DMS 273 (cell line): ENCODE measurements around the gene CPNE1.
"Not testable (repeated sequence)": the region's sequence is repeated elsewhere in the genome, so short reads cannot be mapped to it uniquely, and the experiment has no call there.

Experiments
- DNase-seq: peaks from one replicate; lab custom pipeline; 2025; ENCODE audit not compliant: unreplicated experiment; lab: John Stamatoyannopoulos, UW

The CPNE1 gene

DNA sequence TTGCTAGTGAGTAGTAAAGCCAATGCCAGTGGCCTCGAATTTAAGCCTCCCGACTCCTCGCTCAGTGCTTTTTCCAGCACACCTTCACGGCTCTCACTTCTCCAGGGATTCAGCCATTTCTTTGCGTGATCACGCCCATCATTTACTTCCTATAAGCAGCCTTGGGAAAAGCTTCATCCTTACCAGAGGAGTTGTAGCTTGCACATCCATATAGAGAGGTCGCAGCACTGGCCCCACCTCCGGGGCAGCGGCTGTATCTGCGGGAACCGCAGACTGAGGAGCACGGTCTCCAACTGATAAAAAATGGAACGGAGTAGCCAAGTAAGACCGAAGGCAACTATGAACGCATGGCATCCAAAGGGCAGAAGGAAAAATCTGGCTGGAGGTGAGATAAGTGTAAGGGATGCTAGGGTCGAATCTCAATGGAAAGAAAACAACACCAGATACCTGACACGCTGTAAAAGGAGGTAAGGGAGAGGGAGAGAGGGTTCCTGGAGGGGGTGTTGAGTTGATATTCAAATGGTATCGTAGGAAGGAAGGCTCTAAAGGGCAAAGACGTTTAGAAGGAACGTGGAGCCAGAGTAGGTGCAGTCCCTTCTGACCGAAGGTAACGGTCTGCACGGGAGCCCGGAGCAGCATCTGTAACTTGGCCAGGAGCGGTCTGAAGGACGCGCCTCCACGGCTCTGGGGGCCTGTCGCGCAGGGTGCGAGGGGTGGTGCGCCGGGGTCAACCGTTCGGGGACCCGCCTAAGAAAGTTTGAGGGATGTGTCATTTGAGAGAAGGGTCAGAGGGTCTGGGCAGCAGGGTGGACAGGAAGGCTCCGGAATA lies 33.8 kb upstream of the CPNE1 start:
- peak; percentile 69 for DNase-seq

DNA sequence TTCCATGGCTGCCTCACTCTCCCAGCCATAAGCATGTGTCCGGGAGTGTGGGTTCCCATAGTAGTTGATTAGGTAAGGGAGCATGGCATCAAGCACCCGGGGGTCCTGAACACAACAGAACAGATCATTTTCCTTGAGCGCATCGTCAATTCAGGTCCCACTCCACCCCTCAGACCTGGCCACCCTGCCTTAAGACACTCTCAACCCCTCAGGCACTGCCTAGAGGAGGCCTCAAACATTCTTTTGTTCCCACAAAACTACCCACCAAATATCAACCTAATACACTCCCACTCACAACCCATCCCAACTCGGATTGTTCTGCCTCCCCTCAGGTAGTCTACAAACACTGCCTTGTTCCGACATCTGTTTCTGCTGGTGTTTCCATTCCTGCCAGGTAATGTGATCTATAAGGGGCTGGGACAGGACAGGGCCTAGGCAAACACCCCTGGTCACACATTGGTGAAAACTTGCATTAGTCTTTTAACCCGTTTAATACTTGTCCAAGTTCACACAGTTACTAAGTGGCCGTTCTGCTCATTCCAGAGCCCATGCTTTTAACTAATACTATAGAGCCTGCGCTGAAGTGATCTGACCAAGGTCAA lies 33.1 kb upstream of the CPNE1 start:
- no peak for DNase-seq

DNA sequence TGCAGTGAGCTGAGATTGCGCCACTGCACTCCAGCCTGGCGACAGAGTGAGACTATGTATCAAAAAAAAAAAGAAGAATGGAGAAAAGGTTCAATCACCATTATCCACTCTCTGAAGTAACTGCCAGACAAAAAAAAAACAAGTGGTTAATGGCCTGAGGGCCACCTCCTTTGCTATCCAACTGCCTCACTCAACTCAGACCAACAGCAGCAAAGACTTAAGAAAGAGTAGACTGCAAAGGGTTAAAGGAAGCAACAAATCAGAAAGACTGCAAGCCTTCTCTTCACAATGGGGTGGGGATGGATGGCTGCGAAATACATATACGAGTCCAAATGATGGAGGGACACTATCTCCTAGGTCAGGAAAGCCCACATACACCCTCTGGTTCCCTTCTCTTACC lies 31.3 kb upstream of the CPNE1 start:
- DNase-seq = no peak

DNA sequence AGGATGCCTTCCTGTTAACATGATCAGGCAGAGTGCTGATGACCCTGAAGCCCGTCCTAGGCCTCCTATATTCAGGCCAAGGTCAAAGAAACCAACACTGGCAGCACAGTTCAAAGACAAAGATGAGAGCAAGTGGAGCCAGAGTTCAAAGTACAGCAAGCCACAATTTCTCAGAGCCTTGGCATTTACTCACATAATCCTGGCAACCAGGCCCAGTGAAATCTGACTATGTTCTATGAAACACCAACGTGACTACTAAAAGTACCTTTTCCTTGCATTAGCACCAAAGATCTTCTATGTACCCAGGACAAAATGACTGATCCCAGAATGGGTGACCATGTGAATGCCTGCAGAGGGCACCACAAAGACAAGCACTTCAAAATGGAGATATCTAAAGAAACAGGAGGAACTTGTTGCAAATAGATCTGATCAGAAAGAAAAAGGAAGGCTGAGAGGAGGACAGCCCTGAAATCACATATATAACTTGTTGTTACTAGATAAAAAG lies 30.6 kb upstream of the CPNE1 start:
- DNase-seq = no peak

DNA sequence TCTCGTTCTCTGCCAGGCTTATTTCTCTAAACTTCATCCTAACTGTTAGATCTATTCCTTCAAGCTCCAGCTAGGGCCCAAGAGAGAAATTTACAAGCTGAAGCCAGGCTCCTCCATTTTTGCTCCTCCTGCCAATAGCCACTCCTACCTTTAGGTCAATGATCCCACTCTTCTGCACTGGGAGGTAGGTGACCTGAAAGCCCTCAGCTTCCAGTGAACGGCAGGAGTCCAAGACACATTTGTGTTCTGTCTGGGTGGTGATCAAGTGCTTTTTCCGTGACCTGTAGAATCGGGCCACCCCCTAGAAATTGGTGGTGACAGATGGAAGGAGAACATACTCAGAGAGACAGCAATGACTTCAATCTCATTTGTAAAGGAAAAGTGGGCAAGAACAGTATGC lies 25.6 kb upstream of the CPNE1 start:
- DNase-seq = no peak

DNA sequence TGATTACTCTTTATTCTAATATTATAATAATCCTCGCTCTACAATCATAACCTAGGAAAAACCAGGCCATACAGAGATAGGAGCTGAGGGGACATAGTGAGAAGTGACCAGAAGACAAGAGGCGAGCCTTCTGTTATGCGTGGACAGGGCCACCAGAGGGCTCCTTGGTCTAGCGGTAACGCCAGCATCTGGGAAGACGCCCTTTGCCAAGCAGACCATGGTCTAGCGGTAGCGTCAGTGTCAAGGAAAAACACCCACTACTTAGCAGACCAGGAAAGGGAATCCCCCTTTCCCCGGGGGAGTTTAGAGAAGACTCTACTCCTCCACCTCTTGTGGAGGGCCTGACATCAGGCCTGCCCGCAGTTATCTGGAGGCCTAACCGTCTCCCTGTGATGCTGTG lies 22.2 kb upstream of the CPNE1 start:
- peak; percentile 39 for DNase-seq

DNA sequence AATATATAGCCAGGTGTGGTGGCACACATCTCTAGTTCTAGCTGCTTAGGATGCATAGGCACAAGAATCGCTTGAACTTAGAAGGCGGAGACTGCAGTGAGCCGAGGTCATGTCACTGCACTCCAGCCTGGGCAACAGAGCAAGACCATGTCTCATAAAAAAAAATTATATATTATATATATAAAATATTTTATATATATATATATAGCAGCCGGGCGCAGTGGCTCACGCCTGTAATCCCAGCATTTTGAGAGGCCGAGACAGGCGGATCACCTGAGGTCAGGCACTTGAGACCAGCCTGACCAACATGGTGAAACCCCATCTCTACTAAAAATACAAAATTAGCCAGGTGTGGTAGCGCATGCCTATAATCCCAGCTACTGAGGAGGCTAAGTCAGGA lies 20.7 kb upstream of the CPNE1 start:
- not testable (repeated sequence) for DNase-seq

DNA sequence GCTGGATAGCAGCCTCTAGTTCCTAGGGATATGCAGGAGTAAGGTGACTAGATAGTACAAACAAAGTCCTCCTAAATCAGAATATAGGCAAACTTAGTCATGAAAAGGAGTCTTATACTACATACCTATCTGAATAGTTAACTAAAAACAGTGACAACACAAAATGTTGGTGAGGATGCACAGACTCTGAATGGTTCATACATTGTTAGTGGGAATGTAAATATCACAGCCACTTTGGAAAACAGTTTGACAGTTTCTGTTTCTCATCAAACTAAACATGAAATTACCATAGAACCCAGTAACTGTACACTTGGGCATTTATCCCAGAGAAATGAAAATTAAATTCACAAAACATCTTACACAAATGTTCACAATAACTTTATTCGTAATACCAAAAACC lies 17.3 kb upstream of the CPNE1 start:
- no peak for DNase-seq

DNA sequence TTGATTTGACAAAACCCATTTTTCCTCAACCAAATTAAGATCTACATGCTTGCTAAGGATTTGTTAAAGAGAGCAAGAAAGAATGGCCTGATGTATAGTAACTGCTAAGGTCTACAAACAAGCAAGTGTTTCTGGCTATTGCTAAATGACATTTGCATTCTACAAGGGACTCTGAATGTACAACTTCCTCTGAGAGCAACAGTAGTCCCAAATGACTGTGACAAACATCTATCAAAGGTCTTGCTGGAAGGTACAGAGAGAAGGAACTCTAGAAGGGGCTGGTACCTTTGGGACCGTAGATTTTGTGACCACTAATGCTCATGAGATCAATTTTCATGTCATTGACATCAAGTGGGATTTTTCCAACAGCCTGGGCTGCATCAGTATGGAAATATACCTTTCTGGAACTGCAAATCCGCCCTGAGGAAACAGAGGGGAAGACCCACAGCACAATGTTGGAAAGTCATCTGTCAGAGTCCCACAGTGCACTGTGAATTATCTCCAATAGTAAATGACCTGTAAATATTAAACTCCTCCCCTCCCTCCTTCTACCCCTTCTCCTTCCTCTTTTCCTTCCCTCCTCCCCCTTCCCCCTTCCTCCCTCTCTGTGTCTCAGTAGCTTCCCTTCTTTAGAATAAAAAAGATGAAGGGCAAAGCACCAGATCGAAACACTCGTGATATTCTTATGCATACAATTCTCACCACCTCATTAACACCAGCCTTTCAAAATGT lies 15.9 kb upstream of the CPNE1 start:
- DNase-seq = no peak

DNA sequence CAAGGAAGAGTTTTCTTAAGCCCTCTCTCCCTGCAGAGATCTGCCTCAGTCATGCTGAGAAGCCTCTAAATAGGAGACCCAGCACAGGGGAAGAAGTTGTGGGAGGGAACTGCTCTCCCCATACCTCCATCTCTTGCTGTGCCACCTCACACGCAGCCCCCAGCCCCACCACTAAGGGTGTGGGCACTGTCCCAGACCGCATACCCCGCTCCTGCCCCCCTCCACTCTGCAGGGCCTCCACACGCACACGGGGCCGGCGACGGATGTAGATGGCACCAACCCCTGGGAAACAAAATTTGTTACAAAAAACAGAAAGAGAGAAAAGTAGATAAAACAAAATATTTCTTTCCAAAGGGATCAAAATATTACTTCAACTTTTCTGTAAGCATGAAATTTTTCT lies 10.2 kb upstream of the CPNE1 start:
- DNase-seq = no peak

DNA sequence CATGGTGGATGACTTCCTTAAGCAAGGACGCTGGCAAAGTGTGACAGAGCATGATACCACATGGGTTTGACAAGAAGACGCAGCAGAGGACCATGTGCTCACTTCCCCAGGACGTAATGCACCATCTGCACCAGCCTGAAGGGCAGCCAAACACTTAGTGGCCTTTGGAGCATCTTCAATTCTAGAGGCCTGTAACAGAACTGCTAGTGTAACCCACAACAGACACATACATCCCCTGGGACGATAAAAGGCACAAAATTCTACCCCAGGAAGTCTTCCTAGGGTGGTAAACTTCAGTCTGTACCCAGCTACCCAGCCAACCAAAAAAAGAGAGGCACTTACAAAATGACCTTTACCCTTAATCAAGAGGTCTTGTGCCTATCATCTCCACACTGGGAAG lies 9.2 kb upstream of the CPNE1 start:
- DNase-seq = no peak

DNA sequence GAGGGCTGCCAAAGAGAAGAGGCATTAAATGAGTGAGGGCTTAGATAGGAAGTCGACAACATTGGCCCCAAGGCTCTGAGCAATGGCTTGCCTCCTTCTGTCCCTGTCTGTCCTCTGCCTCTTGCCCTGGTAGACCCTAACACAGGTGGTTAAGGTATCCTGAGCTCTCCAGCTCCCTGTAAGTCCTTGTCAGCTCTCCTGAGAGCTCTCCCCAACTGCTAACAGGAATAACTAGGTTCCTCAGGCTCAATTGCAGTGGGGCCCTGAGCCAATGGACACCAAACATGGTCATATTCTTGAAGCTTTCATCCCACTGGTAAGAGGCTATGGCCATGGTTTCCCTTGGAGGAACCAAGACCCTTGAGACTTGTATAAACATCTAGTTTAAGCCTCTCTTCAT lies 5.0 kb upstream of the CPNE1 start:
- DNase-seq = no peak

DNA sequence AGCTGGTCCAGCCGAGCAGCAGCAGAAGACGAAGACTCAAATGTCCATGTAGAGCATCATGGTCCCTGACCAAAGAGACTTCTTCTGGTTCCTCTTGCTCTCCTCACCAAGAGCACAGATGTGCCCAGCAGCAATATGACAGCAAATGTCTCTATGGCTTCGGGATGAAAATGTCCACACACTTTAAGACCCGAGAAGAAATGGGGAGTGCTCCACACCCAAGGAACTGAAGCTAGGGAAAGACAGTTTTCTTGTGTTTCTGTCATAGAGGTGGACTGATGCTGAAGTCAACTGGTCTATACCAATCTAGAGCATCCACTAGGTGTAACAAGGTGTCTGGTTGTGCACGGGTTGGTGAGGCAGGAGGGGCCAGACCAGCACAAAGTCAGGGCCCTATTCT lies 4.5 kb upstream of the CPNE1 start:
- DNase-seq = no peak

DNA sequence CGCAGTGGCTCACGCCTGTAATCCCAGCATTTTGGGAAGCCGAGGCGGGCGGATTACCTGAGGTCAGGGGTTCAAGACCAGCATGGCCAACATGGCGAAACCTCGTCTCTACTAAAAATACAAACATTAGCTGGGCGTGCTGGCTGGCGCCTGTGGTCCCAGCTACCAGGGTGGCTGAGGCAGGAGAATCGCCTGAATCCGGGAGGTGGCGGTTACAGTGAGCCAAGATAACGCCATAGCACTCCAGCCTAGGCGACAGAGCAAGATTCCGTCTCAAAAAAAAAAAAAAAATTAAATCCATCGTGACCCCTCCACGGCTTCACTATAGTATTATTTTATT lies 1.2 kb upstream of the CPNE1 start:
- DNase-seq = no peak

DNA sequence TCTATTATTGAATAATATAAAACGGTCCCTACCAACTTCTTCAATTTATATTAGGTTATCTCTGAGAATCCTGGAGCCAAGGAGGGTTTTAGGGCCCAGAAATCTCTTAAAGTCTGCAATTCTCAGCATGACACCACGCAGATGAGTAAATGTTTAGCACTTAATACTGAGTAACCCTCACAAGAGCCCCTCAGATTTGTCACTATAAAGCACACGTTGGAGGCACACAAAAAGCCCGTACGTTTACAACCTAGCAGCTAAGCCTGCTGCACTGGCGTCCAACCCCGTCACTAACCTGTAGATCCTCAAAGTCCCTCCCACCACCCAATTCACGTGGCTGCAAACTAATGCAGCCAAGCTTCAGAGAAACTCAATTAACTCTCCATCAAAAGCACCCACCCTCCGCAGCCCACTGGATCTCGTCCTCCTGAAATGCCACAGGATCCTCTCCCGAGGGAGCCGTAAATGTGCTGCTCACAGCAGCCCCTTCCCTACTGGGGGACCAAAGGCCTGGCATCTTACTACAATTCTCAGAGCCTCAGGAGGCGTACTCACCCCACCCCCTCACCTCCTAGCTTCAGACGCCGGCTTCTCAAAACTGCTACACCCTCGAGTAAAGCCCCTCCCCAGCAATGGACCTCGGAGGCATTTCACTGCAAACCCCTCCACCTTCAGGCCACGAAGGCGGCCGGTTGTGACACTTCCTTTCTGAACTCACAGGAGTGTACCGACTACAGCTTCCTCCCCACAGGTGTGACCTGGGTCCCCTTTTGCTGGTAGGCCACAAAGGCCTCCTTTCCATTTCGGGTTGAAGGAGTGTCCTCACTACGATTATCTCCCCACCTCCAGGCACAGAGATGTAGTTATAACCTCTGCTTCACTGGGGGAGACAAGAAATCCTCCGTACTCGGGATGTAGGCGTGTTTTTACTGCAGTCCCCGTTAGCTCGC lies 909 bp downstream of the CPNE1 start:
- DNase-seq = peak; percentile 76

DNA sequence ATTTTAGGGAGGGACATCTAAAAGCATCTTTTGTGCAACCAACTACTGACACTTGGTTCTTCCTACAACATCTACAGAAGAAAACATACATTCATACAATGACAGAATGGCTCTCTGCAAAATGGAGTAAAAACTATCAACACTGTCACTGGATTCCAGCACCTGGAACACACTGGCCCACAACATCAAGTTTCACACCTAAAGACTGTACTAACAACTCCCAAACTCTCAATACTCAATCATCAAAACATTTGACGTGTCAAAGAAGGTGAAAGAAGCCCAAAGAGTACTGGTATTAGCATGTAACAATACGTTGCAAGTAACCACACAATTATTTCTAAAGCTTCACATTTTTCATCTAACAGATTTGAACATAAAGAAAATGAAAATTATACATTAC lies 2.1 kb downstream of the CPNE1 start:
- no peak for DNase-seq

DNA sequence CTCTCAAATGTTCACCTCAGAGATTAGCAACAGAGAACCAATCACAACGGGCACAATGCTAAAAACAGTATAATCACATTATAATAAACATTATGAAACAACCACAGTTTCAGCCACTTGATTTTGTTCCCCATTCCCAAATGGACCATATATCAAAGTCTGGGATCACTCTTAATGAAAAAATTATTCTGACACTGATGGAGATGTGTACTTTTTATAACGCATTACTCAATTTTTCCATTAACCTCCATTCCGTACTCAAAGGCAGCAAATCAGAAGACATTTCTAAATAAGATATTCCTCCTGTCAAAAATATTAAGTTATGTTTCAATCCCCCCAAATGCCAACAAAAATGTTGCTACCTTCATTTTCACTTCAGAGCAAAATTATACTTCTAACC lies 2.8 kb downstream of the CPNE1 start:
- no peak for DNase-seq

DNA sequence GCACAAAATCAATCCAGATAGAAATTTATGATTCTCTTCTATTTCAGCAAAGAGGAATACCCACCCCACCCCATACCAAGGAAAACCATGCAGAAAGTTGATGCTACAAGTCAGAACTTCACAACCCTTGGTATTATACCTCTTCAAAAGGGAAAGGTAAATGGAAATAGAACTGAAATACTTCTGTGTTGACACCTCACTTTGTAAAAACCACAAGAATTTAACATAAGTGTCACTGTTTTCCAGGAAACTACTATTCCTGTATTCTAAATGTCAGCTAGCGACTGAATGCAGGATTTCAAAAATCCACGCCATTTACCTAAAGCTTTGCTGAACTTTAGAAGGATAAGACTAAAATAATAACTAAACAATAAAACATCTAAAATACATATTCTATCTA lies 3.6 kb downstream of the CPNE1 start:
- DNase-seq = no peak

DNA sequence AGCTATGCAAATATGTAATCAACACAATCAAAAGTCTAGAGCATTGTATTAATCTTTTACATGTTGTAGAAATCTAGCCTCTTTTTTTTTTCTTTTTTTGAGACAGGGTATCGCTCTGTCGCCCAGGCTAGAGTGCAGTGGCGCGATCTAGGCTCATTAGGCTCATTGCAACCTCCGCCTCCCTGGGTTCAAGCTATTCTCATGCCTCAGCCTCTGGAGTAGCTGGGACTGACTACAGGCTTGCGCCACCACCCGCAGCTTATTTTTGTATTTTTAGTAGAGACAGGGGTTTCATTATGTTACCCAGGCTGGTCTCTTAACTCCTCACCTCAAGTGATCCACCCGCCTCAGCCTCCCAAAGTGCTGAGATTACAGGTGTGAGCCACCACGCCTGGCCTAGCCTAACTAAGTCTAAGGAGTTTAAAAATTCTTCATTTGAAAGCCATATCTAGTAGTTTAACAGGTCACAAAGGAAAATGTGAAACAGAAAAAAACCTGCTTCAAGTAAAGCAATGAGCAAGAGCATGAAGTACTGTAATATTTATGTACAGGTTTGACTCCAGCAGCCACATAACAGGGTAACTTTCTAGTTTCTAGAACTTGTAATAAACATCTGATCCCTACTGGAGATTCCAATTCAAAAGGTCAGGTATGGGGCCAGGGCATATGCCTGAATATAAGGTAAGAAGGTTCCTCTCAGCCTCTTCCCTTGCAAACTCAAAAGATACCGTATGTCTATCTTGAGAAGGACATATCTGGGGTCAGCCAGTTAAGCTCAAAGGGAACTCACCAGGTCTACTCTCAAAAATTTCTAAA lies 4.4 kb downstream of the CPNE1 start:
- no peak for DNase-seq

DNA sequence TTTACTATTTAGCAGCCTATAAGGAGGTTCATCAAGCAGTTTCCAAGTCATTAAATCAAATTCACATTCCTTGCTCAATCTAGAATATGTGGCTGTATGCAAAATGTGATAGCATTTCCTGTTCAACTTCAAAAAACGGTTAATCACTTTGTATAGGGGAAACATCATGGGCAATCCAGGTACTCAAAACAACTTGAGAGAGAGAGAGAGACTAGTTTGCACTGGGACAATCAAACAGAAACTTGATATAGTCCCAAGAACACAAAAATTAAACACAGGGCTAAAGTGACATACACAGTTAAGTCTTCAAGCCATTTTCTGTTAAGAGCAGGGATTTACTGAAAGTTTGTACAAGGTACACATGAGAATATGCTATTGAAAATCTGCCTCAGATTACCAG lies 7.4 kb downstream of the CPNE1 start:
- no peak for DNase-seq
